ENCODE data around the gene MYOCD.
"Not testable (repeated sequence)": the region's sequence is repeated elsewhere in the genome, so short reads cannot be mapped to it uniquely, and the experiment has no call there.

MYOCD gene

GRCh38 chr17:12631076-12631475 is 34.6 kb upstream of the MYOCD start:
- ChIA-PET POLR2A (ENCODE audit: low non-redundant PET) (no interaction called here), CTCF (no interaction called here)
- TF ChIP-seq CTCF (conservative IDR thresholded peaks at IDR 0.05; ENCODE audit: low read depth), result no peak
- DNase-seq (ENCODE audit: low spot score), result no peak
- H3K27ac ChIP-seq, result no peak overlapping the region

- no peak for TF ChIP-seq CTCF (conservative IDR thresholded peaks at IDR 0.05; ENCODE audit: low read depth)
- DNase-seq (ENCODE audit: low spot score), result no peak
- POLR2A ChIA-PET (ENCODE audit: low non-redundant PET), result no interaction called here
- H3K27ac ChIP-seq, result no peak overlapping the region
- CTCF ChIA-PET, result no interaction called here
Observed at GRCh38 chr17:12632785-12633184, 32.9 kb upstream of the MYOCD start.

- ChIA-PET CTCF (interaction anchor here (0.6 kb wide), 1 partner anchor 367 kb away, joined by 5 read pairs; no protein-coding TSS in a partner anchor), POLR2A (ENCODE audit: low non-redundant PET) (no interaction called here)
- H3K27ac ChIP-seq, result no peak overlapping the region
- DNase-seq (ENCODE audit: low spot score), result no peak
- TF ChIP-seq CTCF (conservative IDR thresholded peaks at IDR 0.05; ENCODE audit: low read depth), result no peak
Observed at GRCh38 chr17:12634789-12635414, 30.8 kb upstream of the MYOCD start.

- POLR2A ChIA-PET (ENCODE audit: low non-redundant PET); H3K27ac ChIP-seq; DNase-seq (ENCODE audit: low spot score); CTCF ChIA-PET: not testable (repeated sequence)
Observed at GRCh38 chr17:12635996-12636395, 29.7 kb upstream of the MYOCD start.

GRCh38 chr17:12637015-12637414 is 28.7 kb upstream of the MYOCD start:
- DNase-seq (ENCODE audit: low spot score), result peak; percentile 20
- H3K27ac ChIP-seq, result no peak overlapping the region
- TF ChIP-seq CTCF (conservative IDR thresholded peaks at IDR 0.05; ENCODE audit: low read depth), result no peak
- POLR2A ChIA-PET (ENCODE audit: low non-redundant PET), result no interaction called here
- CTCF ChIA-PET, result no interaction called here

GRCh38 chr17:12637745-12638651 is 27.7 kb upstream of the MYOCD start:
- CTCF ChIA-PET, result no interaction called here
- H3K27ac ChIP-seq, result no peak overlapping the region

More at GRCh38 chr17:12637745-12638651, 27.7 kb upstream of the MYOCD start:
- POLR2A ChIA-PET (ENCODE audit: low non-redundant PET), result no interaction called here
- no peak for TF ChIP-seq CTCF (conservative IDR thresholded peaks at IDR 0.05; ENCODE audit: low read depth)
- DNase-seq (ENCODE audit: low spot score), result no peak

Data from RWPE1 (cell line).